Heart left ventricle (tissue), 16 donors: ENCODE data around the gene PI4KA. TPM values are rescaled to one million over a fixed set of nuclear protein-coding genes. Genes with fewer than 3 reads are reported as not detected.

Experiments
- ATAC-seq, 4 donors: fragments of 200-7000 bp; cut with Tn5 transposase; one replicate each; pipeline ENCODE4 v1.9.1; 2020 to 2022; ENCODE audit warnings: moderate library complexity in 4 of 4, mild to moderate bottlenecking in 3 of 4, moderate number of reproducible peaks in 1 of 4
- DNase-seq, 5 donors: peaks; one replicate each; pipeline ENCODE4 v3.0.0-alpha.2; 2020
- H3K27ac ChIP-seq, 12 donors: fragments of 200-600 bp; sonication (generic) in 4 of 12; one replicate each; pipeline versions ENCODE4 v1.5.0 to v1.8.0; 2016 to 2022; ENCODE audit warnings: mild to moderate bottlenecking in 2 of 12
- H3K27me3 ChIP-seq, 9 donors: fragments of 200-600 bp; sonication (generic) in 2 of 9; one replicate each; pipeline versions ENCODE4 v1.5.1 to v1.8.0; 2016 to 2022; ENCODE audit warnings: mild to moderate bottlenecking in 3 of 9
- H3K36me3 ChIP-seq, 9 donors: fragments of 200-600 bp; sonication (generic) in 2 of 9; one replicate each; pipeline versions ENCODE4 v1.5.0 to v1.8.0; 2018 to 2022; ENCODE audit warnings: mild to moderate bottlenecking in 2 of 9
- H3K4me1 ChIP-seq, 12 donors: fragments of 200-600 bp; sonication (generic) in 4 of 12; one replicate each; pipeline versions ENCODE4 v1.5.0 to v1.8.0; 2016 to 2022; ENCODE audit warnings: mild to moderate bottlenecking in 3 of 12
- H3K4me3 ChIP-seq, 12 donors: fragments of 200-600 bp; sonication (generic) in 4 of 12; one replicate each; pipeline versions ENCODE4 v1.5.0 to v1.8.0; 2017 to 2022; ENCODE audit warnings: mild to moderate bottlenecking in 9 of 12, moderate library complexity in 4 of 12
- H3K9me3 ChIP-seq, 12 donors: fragments of 200-600 bp; sonication (generic) in 4 of 12; one replicate each; pipeline versions ENCODE4 v1.5.0 to v1.8.0; 2016 to 2022; ENCODE audit warnings: mild to moderate bottlenecking in 1 of 12
- POLR2A ChIP-seq, 2 donors: fragments of 450-650 bp; IDR thresholded peaks; one replicate each; pipeline ENCODE4 v1.6.1; 2017; ENCODE audit warnings: antibody characterized with exemption in 2 of 2, mild to moderate bottlenecking in 2 of 2, moderate library complexity in 2 of 2
- WGBS, 4 donors: extraction: QIAGEN DNeasy Blood & Tissue Kit in 2 of 4; methylation state at CpG; one replicate each; pipeline versions ENCODE4 v1.1.5 to v1.1.7; 2013 to 2018; 5-methylcytosine and 5-hydroxymethylcytosine counted together
- intact Hi-C, 10 donors: fragments of 100-400 bp; cut with DNase I; formaldehyde crosslinking; loops; one replicate each; pipeline versions ENCODE4 v1.11.1 to v1.14.2; 2022
- polyA plus RNA-seq, 2 donors: library from polyadenylated mRNA; stranded (reverse); fragments of 200-250 nt; gene quantifications; one replicate each; pipeline ENCODE4 v1.2.3, GENCODE V29; 2013
- total RNA-seq, 9 donors: library from RNA; depleted of rRNA in 2 of 9; stranded (reverse); fragments of >200 nt in 2 of 9; fragmentation: NEBNext Ultra II Directional in 3 of 9; extraction: Animal tissue kit (Norgen Biotek cat#: 25700) in 3 of 9; gene quantifications; one replicate each; pipeline versions ENCODE4 v1.1.0 to v1.2.4, GENCODE V29; 2016 to 2023
- TF ChIP-seq, protein P1 (sequence below), 12 donors: fragments of 200-600 bp; sonication (generic) in 4 of 12; IDR thresholded peaks; one replicate each; pipeline versions ENCODE4 v1.5.0 to v1.8.0; 2018 to 2022; ENCODE audit warnings: antibody characterized with exemption in 12 of 12, mild to moderate bottlenecking in 5 of 12
- donor health status: ischemic (EF 13 %, LVEDD 7.1; RV severe dilation, severe dysfunction).
- donor health status: healthy with polysubstance abuse.
- donor health status: DM: no; HTN: yes; CAD: no.
- donor health status: DM: no; HTN: no; CAD: no.
- donor health status: ischemic (EF 25% LVEDD 6.9; RV normal size, moderate dysfunction).
- donor health status: ischemic (EF 25% LVEDD 5.7; RV mildly dilated, moderate dysfunction).
- donor health status: healthy.
- donor health status: DM: yes; HTN: yes; CAD: no.
- donor health status: ischemic (EF 35%, LVEDD 5.7; RV mildly dilated, moderate dysfunction).
- donor health status: nonischemic (EF 11% LVEDD 7.7; RV severe dilation, severe dysfunction).
- donor health status: DM: yes; HTN: yes; CAD: no.
- donor health status: PGD.
- donor health status: ischemic (EF 29% LVEDD 5.4; RV normal size, mild dysfunction).
- donor health status: nonischemic (EF 23%, LVEDD 6.1; RV moderate dilation, normal function).

Gene PI4KA
- total and polyA plus RNA-seq, 11 donors, result 20.6 to 66.4 (median 46.9) TPM

DNA sequence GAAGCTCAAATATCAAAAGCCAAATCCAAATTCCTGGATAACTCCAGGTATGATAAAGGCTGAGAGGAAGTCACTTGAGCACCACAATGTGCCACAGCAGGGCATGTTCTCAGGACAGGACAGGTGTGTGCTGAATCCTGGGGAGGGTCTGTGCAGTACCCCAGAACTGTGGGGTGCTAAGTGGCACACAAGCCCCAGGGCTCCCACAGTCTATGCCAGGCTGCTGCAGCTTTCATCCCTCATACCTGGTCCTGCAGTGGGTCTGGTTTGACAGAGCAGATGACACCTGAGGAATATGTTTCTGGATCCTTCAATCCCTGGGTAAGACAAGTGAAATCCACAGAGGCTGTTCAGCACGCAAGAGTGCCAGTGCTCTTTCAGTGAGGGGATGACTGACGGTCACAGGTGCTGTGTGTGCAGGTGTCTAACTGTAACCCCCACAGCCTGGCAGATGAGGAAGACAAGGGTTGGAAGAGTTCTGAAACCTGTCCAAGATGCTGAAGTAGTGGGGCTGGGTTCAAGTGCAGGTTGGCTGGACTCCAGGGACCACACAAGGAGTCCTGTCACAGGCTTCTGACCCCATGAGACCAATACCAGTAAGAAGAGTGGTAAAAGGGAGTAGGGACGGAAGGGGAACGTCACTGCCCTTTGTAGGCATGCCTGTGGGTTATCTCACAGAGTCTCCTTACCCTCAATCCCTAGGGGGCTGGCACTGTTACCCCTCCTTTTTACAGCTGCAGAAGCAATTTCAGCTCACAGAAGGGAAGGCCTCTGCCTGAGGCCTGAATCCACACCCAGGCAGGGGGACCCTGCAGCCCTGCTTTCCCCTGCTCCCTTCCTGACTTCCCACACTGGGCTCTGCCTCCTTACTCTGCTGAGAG lies 70.6 kb downstream of the PI4KA start:
- DNase-seq (no peak), ATAC-seq (peak in 1 of 4 donors; percentile 8)
- Histone ChIP-seq H3K27me3 (no peaks in the 10 kb centered on the region), H3K4me1 (peaks cover 0 to 24% (median 7%) of the 10 kb centered on the region in 12 donors), H3K9me3 (no peaks in the 10 kb centered on the region), H3K4me3 (no peak overlapping the region), H3K27ac (no peak overlapping the region), H3K36me3 (peaks cover 0 to 72% (median 55%) of the 10 kb centered on the region in 9 donors)
- intact Hi-C loops, result no loop called here
- TF ChIP-seq POLR2A (IDR thresholded peaks at IDR 0.05), result no peak
- TF ChIP-seq, protein P1, sequence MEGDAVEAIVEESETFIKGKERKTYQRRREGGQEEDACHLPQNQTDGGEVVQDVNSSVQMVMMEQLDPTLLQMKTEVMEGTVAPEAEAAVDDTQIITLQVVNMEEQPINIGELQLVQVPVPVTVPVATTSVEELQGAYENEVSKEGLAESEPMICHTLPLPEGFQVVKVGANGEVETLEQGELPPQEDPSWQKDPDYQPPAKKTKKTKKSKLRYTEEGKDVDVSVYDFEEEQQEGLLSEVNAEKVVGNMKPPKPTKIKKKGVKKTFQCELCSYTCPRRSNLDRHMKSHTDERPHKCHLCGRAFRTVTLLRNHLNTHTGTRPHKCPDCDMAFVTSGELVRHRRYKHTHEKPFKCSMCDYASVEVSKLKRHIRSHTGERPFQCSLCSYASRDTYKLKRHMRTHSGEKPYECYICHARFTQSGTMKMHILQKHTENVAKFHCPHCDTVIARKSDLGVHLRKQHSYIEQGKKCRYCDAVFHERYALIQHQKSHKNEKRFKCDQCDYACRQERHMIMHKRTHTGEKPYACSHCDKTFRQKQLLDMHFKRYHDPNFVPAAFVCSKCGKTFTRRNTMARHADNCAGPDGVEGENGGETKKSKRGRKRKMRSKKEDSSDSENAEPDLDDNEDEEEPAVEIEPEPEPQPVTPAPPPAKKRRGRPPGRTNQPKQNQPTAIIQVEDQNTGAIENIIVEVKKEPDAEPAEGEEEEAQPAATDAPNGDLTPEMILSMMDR (IDR thresholded peaks at IDR 0.05), result no peak
- 89 to 94% (median 92%) methylated on average over 3 to 4 of the region's 4 CpGs for WGBS, 4 donors

DNA sequence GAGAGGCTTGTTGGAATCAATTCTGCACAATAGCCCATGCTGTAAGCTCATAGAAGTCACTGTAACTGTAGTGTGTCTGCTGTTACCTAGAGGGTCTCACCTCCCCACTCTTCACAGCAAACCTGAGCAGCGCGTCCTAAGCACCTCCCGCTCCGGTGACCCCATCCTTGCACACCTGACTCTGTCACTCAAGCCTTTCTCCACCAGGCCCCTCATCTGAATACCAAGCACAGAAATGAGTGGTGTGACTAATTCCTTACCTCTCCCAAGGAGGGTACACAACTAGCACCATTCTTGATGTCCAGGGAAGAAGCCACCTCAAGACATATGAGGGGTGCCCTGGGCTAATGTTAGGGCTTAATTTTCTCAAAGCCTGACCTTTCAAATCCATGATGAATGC lies 71.4 kb downstream of the PI4KA start:
- Histone ChIP-seq H3K27me3 (no peaks in the 10 kb centered on the region), H3K9me3 (no peaks in the 10 kb centered on the region), H3K4me1 (peaks cover 0 to 24% (median 7%) of the 10 kb centered on the region in 12 donors), H3K27ac (peak overlapping the region in 2 of 12 donors; percentile 26 to 48), H3K36me3 (peaks cover 0 to 72% (median 49%) of the 10 kb centered on the region in 9 donors), H3K4me3 (no peak overlapping the region)
- intact Hi-C loops, result no loop called here
- ATAC-seq (no peak), DNase-seq (no peak)
- TF ChIP-seq POLR2A (IDR thresholded peaks at IDR 0.05), result no peak
- TF ChIP-seq, protein P1 (IDR thresholded peaks at IDR 0.05), result no peak
- WGBS, 4 donors, result 95 to 100% (median 97%) methylated on average over 4 of the region's 4 CpGs

DNA sequence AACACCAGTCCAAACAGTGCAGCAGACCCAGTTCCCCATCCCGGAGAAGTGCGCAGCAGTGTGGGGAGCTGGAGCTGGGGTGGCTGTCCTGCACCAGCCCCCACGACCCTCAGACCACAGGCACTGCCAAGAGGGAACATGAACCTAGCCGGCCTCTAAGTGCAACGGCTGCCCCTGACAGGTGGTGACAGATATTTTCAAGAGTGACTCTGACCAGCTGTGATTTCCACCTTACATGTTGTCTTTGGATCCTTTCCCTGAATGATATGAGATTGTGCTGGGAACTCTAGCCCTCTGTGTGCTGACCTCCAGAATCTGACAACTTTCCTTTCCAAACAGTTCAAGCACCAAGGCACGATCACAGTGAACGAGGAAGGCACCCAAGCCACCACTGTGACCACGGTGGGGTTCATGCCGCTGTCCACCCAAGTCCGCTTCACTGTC lies 72.1 kb downstream of the PI4KA start:
- Histone ChIP-seq H3K9me3 (no peaks in the 10 kb centered on the region), H3K4me3 (no peak overlapping the region), H3K27ac (peak overlapping the region in 4 of 12 donors; percentile 0 to 49 (median 37)), H3K27me3 (no peaks in the 10 kb centered on the region), H3K4me1 (peaks cover 0 to 24% (median 7%) of the 10 kb centered on the region in 12 donors), H3K36me3 (peaks cover 0 to 67% (median 47%) of the 10 kb centered on the region in 9 donors)
- DNase-seq, result peak in 3 of 5 donors; percentile 25 to 53 (median 32)
- peak; percentile 80 to 88 (median 86) for ATAC-seq
- WGBS, 4 donors, result 42 to 61% (median 45%) methylated on average over 5 to 10 of the region's 10 CpGs
- intact Hi-C loops, result no loop called here
- TF ChIP-seq, protein P1 (IDR thresholded peaks at IDR 0.05), result no peak
- TF ChIP-seq POLR2A (IDR thresholded peaks at IDR 0.05), result no peak

DNA sequence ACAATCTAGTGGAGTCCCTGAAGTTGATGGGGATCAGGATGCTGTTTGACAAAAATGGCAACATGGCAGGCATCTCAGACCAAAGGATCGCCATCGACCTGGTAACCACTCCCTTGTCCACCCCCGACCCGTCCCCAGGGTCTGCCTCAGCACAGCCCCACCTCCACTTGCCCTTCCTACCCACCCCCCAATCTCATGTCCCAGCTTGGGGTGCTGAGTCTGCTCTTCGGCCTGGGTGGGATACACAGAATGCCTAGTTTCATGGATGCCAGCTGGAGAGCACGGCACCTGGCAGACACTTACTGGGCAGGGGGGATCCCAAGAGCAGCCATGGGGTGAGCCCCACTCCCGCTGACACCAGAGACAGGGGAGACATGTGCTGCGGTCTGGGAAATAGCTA lies 72.6 kb downstream of the PI4KA start:
- Histone ChIP-seq H3K27me3 (no peaks in the 10 kb centered on the region), H3K4me3 (no peak overlapping the region), H3K27ac (peak overlapping the region in 2 of 12 donors; percentile 0 to 26), H3K36me3 (peaks cover 0 to 62% (median 47%) of the 10 kb centered on the region in 9 donors), H3K4me1 (peaks cover 0 to 24% (median 7%) of the 10 kb centered on the region in 12 donors), H3K9me3 (no peaks in the 10 kb centered on the region)
- WGBS, 4 donors, result 78 to 83% (median 79%) methylated on average over 8 of the region's 8 CpGs
- DNase-seq (no peak), ATAC-seq (peak in 3 of 4 donors; percentile 4 to 13 (median 4))
- intact Hi-C loops, result no loop called here
- TF ChIP-seq, protein P1 (IDR thresholded peaks at IDR 0.05), result no peak
- no peak for TF ChIP-seq POLR2A (IDR thresholded peaks at IDR 0.05)
